GM20431 (cell line): ENCODE data around the gene LIX1L.

ENCODE experiments used
- in situ Hi-C: fragments of 300-500 bp; cut with MseI, MboI; formaldehyde crosslinking; loops from one replicate; pipeline ENCODE4 v1.15.0; 2020; ENCODE audit warnings: low sequenced_read_pairs; ENCODE audit not compliant: unreplicated experiment

The LIX1L gene

GRCh38 chr1:145964328-145965118, 6.7 kb upstream of the LIX1L start, which contains the start of the genes ANKRD34A and POLR3GL:
ANKRD34A (minus strand) TSS chr1:145964575; CDS start chr1:145961759, 2,816 bp downstream.
POLR3GL (plus strand) TSS chr1:145964690; CDS start chr1:145974866, 10,176 bp downstream.
- in situ Hi-C loops: no loop called here

DNA sequence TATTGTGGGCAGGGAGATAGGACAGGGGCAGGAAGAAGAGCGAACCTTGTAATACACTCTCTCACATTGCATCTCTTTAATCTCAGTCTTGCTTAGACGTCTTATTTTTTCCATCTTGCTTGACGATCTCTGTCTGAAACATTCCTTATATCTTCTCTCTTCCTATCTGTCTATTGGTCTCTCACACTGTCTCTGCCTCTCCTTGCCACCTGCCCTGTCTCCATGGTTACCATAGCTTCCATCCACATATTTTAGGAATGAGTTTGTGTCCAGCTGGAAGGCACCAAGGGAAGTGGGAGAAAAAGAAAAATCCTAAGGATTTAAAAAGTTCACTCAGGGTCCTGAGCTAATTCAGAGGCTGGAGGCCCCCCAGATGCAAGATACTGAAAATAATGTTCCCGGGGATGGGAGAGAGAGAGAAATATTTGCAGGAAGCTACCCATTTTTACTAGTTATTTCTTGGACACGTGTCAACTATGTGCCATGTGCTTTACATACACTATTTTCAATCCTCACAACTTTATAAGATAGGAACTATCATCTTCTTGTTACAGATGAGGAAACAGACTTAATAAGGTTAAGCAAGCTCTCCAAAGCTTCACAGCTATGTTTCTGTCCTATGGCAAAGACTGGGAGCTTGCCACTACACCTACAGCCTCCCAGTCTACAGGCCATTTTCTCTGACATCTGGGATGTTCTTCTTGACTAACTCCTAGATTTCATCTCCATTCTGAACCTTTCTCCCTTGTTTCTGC, 5.6 kb upstream of the LIX1L start:
- in situ Hi-C loops: no loop called here

GRCh38 chr1:145962157-145963102, 4.6 kb upstream of the LIX1L start:
- in situ Hi-C loops: no loop called here

GRCh38 chr1:145961425-145962156, 3.8 kb upstream of the LIX1L start:
- in situ Hi-C loops: no loop called here

DNA sequence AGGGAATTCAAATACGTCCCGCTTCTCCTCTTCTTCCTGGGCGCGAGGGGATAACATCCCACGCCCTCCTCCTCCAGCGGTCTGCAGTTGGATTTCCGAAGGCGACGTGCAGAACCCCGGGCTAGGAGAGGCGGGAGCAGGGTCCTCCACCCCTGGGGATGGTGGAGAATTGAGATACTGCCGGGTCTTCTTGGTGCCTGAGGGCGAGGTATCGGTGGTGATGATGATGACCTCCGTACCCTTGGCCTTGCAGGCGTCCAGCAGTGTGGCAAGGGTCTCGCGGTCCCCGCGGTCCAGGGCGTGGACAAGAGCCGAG, 3.2 kb upstream of the LIX1L start:
- in situ Hi-C loops: no loop called here

DNA sequence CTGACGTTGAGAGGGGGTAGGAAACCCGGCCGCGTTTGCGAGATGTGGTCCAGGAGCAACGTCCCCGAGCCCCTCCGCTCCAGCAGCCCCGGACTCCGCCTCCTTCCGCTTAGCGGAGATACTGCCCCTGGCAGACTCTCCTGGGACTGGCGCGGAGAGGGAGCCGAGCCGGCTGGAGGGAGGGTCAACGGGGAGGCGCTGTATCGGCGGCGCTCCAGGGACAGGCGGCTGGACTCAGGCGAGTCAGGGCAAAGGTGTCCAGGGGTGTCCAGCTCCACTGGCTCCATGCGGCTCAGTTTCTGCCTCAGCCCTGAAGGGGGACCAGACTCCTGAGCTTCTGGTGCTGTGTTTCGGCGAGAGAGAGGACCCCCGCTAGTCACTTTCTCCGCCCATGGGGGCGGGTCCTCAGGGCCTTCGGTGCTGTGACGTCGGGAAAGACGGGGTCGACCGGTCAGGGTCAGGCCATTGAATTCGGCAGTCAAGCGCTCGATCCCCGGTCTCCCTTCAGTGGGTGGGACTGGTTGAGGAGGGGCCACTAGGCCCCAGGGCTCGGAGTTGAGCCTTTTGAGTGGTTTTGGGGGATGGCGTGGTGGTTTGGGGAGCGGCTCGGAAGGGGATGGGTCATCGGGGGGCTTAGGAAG, 2.8 kb upstream of the LIX1L start:
- in situ Hi-C loops: no loop called here

DNA sequence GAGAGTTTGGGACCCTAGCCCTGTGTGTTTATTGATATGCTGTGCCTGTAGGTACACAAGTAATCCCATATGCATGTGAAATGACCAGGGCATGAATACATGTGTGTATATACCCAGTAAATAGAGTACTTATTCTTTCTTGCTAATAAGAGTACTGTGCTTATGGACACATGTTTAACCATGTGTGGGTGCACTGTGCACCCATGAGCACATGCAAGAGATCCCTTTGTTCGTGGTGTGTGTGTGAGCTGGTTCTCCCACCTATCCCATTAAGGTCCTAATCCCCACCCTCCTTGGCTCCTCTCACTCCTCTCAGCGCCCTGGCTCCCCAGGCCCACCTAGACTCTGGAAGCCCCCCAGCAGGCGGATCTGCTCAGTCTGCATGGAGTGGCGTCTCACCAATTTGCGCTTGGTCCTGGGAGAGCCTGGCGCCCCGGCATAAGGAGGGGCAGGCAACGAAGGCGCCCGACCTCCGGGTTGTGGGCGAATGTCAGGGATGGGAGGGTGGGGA, 2.2 kb upstream of the LIX1L start:
- in situ Hi-C loops: no loop called here

- in situ Hi-C loops: no loop called here
Measured at GRCh38 chr1:145959333-145959732, 1.5 kb upstream of the LIX1L start.

- in situ Hi-C loops: no loop called here
Measured at GRCh38 chr1:145958734-145959133, 917 bp upstream of the LIX1L start.

DNA sequence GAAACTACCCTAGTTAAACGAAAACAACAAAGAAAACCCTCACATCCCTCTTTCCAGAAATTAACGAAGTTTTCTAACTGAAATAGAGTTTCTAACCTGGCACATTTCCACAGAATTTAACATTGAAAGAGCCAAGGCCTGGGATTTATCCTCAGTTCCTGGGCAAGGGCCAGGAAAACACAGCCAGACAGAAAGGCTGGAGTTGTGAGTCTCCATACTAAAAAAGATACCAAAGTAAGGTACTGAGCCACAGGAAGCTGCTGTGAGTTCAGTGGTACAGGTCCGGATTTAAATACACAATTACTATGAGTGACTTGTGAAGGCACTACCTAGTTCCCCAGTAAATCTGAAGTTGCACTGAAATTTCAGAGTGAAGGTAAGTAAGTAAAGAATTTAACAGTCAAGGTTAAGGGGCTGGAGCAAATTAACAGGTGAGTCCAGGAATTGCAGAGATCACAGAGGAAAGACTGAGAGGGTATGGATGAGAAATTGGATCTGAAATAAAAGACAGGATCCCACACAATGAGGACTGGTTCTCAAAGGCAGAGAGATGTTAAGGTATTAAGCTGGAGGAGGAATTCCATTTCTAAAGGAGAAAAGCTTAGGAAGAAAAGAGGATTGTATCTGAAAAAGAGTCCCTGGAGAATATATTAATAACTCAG, 905 bp downstream of the LIX1L start:
- in situ Hi-C loops: no loop called here

- in situ Hi-C loops: no loop called here
Measured at GRCh38 chr1:145956361-145956760, 1.5 kb downstream of the LIX1L start.

DNA sequence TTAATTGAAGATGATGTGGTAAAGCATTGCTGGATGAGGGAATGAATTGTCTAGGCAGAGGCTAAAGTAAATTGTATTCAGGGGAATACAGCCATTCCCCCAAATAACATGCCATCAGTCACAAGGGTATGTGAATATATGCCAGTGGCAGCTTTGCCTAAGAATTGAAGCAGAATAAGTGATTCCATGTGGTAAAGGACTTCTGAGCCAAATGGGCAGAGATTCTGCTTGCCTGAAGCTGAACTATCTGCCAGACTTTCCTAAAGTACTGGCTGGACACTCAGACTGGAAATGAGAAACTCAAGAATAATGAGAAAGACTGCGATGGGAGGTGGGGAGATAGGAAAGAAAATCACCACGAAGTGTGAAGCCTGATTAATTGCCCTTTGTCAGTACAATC, 2.4 kb downstream of the LIX1L start:
- in situ Hi-C loops: no loop called here

GRCh38 chr1:145953861-145954260, 4.0 kb downstream of the LIX1L start:
- in situ Hi-C loops: no loop called here

GRCh38 chr1:145952903-145953302, 4.9 kb downstream of the LIX1L start:
- in situ Hi-C loops: no loop called here

DNA sequence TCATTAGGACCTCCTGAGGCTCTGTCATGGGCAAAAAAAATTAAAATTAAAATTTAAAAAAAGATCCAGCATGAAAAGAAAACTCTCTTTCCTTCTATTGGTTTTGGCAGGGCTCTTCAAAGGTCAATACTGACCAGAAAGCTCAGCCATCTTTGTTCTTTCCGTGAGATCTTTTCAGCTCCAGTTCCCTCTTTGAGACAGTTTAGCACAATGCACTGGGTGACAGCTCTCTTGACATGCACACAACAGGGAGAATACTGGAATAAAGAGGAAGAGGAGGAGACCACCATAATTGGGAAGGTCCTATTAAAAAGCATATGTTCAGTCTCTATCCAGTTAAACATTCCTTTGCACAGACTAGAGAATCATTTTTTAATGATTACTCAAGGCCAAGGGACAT, 6.3 kb downstream of the LIX1L start:
- in situ Hi-C loops: no loop called here

DNA sequence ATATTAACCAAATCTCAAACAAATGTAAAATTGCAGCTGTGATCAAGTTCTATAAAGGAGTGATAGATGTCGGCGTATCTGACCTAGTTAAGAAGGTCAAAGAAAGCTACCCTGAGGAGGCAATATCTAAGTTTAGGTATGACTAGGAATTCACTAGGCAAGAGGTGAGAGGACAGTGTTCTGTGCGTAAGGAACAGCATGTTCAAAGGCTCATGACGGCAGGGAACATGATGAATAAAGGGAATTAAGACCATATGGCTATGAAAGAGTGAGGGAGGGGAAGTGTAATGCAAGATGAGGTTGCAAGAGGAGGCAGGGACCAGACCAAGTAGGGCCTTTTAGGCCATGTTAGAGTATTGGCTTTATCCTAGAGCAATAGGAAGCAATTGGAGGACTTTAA, 8.6 kb downstream of the LIX1L start:
- in situ Hi-C loops: no loop called here

DNA sequence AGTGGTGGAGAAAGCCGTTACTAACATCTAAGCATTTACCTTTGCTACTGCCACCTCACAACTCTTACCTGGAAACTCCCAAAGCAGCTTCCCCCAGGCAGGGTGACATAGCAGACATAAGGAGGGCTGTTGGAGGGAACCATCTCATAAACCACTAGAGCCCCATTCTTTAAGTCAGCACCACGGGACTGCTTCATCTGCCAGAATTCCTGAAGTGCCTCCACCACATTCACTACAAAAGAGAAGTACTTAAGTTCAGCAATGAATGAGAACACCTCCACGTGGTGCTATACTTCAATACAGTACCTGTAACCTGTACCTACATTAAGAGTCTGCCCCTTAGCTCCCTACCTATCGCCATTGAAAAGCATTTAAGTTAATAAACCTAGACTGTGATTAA, 10.3 kb downstream of the LIX1L start:
- in situ Hi-C loops: no loop called here

GRCh38 chr1:145946477-145946986, 11.3 kb downstream of the LIX1L start:
- in situ Hi-C loops: no loop called here
